Adrenal gland (tissue), 19 donors: Measurements from ENCODE around the gene GLI1. TPM values are rescaled to one million over a fixed set of nuclear protein-coding genes. Genes with fewer than 3 reads are reported as not detected.
"Not testable (repeated sequence)": the region's sequence is repeated elsewhere in the genome, so short reads cannot be mapped to it uniquely, and the experiment has no call there.

Source experiments
- DNase-seq, 7 donors: peaks; one replicate each; pipeline ENCODE4 v3.0.0-alpha.2; 2019 to 2020
- H3K27ac ChIP-seq, 5 donors: fragments of 200-600 bp; sonication (generic) in 4 of 5; 1 replicate in 3 of 5; 2 replicates in 2 of 5; pipeline versions ENCODE4 v1.5.1 to v1.8.0; 2016 to 2020; ENCODE audit warnings: mild to moderate bottlenecking in 1 of 5
- H3K27me3 ChIP-seq: fragments of 200-600 bp; 2 replicates; pipeline ENCODE4 v1.8.0; 2021
- H3K36me3 ChIP-seq, 2 donors: fragments of 200-600 bp; replicated peaks in 1 of 2; 1 replicate in 1 of 2; 2 replicates in 1 of 2; pipeline versions ENCODE4 v1.5.1 to v1.8.0; 2018 to 2022
- H3K4me1 ChIP-seq, 2 donors: fragments of 200-600 bp; replicated peaks in 1 of 2; 1 replicate in 1 of 2; 2 replicates in 1 of 2; pipeline versions ENCODE4 v1.5.1 to v1.8.0; 2018 to 2021
- H3K4me3 ChIP-seq, 4 donors: fragments of 200-600 bp; sonication (generic) in 3 of 4; one replicate each; pipeline ENCODE4 v1.5.1; 2016 to 2018
- H3K9me3 ChIP-seq, 3 donors: fragments of 200-600 bp; sonication (generic) in 1 of 3; replicated peaks in 1 of 3; 1 replicate in 2 of 3; 2 replicates in 1 of 3; pipeline versions ENCODE4 v1.5.1 to v1.8.0; 2016 to 2021
- CTCF ChIP-seq, 6 experiments: fragments of 450-650 bp in 4 of 6; fragments of 200-600 bp in 2 of 6; sonication (generic) in 1 of 6; IDR thresholded peaks; 1 replicate in 5 of 6; 2 replicates in 1 of 6; pipeline versions ENCODE4 v1.5.1 to v1.8.0; 2016 to 2021; ENCODE audit warnings: antibody characterized with exemption in 6 of 6, mild to moderate bottlenecking in 2 of 6, moderate library complexity in 1 of 6
- POLR2A ChIP-seq, 2 donors: fragments of 450-650 bp; IDR thresholded peaks; one replicate each; pipeline ENCODE4 v1.6.1; 2017; ENCODE audit warnings: antibody characterized with exemption in 2 of 2, mild to moderate bottlenecking in 2 of 2, moderate library complexity in 1 of 2
- WGBS, 4 donors: extraction: QIAGEN DNeasy Blood & Tissue Kit in 2 of 4; methylation state at CpG; one replicate each; pipeline versions ENCODE4 v1.1.5 to v1.1.7; 2013 to 2017; 5-methylcytosine and 5-hydroxymethylcytosine counted together
- intact Hi-C, 2 donors: fragments of 100-400 bp; cut with DNase I; formaldehyde crosslinking; loops; one replicate each; pipeline versions ENCODE4 v1.14.1 to v1.15.0; 2022 to 2023
- long read RNA-seq, 10 donors: library from polyadenylated mRNA in 3 of 10; unstranded in 2 of 10; stranded (forward) in 1 of 10; transcript quantifications; one replicate each; pipeline ENCODE4 v2.0.0 and lab custom pipeline, GENCODE V29; 2021 to 2026
- polyA plus RNA-seq, 3 donors: library from polyadenylated mRNA; stranded (reverse); fragments of 200-250 nt in 2 of 3; fragments of 350-450 nt in 1 of 3; fragmentation: Illumina TruSeq in 1 of 3; extraction: RNeasy Lipid Tissue Mini Kit (QIAGEN cat#74804) in 1 of 3; gene quantifications; one replicate each; pipeline ENCODE4 v1.2.3, GENCODE V29; 2013 to 2014
- total RNA-seq, 9 donors: library from RNA; depleted of rRNA in 4 of 9; stranded (reverse); fragments of >200 nt in 4 of 9; fragments of 120-200 nt in 1 of 9; fragmentation: NEBNext Ultra II Directional in 1 of 9; extraction: Animal tissue kit (Norgen Biotek cat#: 25700) in 1 of 9; gene quantifications; one replicate each; pipeline versions ENCODE4 v1.1.0 to v1.2.4, GENCODE V29; 2013 to 2023
- donor health status: healthy with polysubstance abuse.
- donor health status: Bipolar disorder and iron deficiency.
- donor health status: DM: yes; HTN: yes; CAD: no.
- donor health status: DM: no; HTN: no; CAD: no.
- donor health status: DM: no; HTN: no; CAD: no.
- donor health status: DM: yes; HTN: yes; CAD: no.

GLI1 gene
- total RNA-seq (1 to 10 TPM in 5 of 9 donors, under 1 TPM in 4; 0.30 to 2.8 (median 1.0) TPM), polyA plus RNA-seq (1 to 10 TPM in 2 of 3 donors, under 1 TPM in 1; 0.44 to 7.2 (median 4.4) TPM)
- long read RNA-seq, donor 1 = 0 reads
- long read RNA-seq, donor 2 = 0 reads
- long read RNA-seq, donor 3 = 0 reads
- long read RNA-seq, donor 4 = 0 reads
- long read RNA-seq, donor 5, partial matches to known transcripts = 1 of 1 reads
- long read RNA-seq, donor 5, other reads (novel, unspliced or antisense) = 0 of 1 reads
- long read RNA-seq, donor 6 = 0 reads
- long read RNA-seq, donor 7 = 0 reads
- long read RNA-seq, donor 8 = 0 reads
- long read RNA-seq, donor 9 = 0 reads
- long read RNA-seq, donor 10 = 0 reads

GRCh38 chr12:57459750-57460467 is at the start of gene GLI1:
TSS of gene GLI1 (plus strand) at chr12:57459785. CDS start at chr12:57463692, 3,907 bp downstream.
- Histone ChIP-seq H3K4me3 (peak within 1 kb of the TSS; percentile 55 to 90 (median 68)), H3K27me3 (no peaks in the 10 kb centered on the region), H3K9me3 (no peaks in the 10 kb centered on the region), H3K36me3 (no peaks in the 10 kb centered on the region), H3K4me1 (peaks cover 16 to 29% of the 10 kb centered on the region in 2 donors), H3K27ac (peak within 1 kb of the TSS; percentile 31 to 84 (median 51))
- peak in 1 of 7 donors; percentile 66 for DNase-seq
- 1% methylated on average over 22 to 35 of the region's 36 CpGs for WGBS, 4 donors
- TF ChIP-seq CTCF (IDR thresholded peaks at IDR 0.05) (no peak), POLR2A (IDR thresholded peaks at IDR 0.05) (no peak)
- intact Hi-C loops = no loop called here

- Histone ChIP-seq H3K4me3 (no peak overlapping the region), H3K36me3 (no peaks in the 10 kb centered on the region), H3K4me1 (peaks cover 0 to 9% of the 10 kb centered on the region in 2 donors), H3K27me3 (no peaks in the 10 kb centered on the region), H3K27ac (no peak overlapping the region), H3K9me3 (no peaks in the 10 kb centered on the region)
- 95 to 99% (median 98%) methylated on average over 4 of the region's 4 CpGs for WGBS, 4 donors
- intact Hi-C loops = no loop called here
- TF ChIP-seq CTCF (IDR thresholded peaks at IDR 0.05) (no peak), POLR2A (IDR thresholded peaks at IDR 0.05) (no peak)
- no peak for DNase-seq
Observed at GRCh38 chr12:57410534-57410933, 49.1 kb upstream of the GLI1 start.

- H3K36me3 ChIP-seq, intact Hi-C loops, H3K27me3 ChIP-seq, H3K27ac ChIP-seq, DNase-seq, H3K4me3 ChIP-seq, H3K9me3 ChIP-seq: not testable (repeated sequence)
- peaks cover 6 to 38% of the 10 kb centered on the region in 2 donors for H3K4me1 ChIP-seq
- 86 to 93% (median 89%) methylated on average over 6 of the region's 6 CpGs for WGBS, 4 donors
Observed at GRCh38 chr12:57414160-57414559, 45.4 kb upstream of the GLI1 start.

GRCh38 chr12:57415088-57415487 is 44.5 kb upstream of the GLI1 start:
- Histone ChIP-seq H3K27me3 (no peaks in the 10 kb centered on the region), H3K9me3 (no peaks in the 10 kb centered on the region), H3K27ac (no peak overlapping the region), H3K4me1 (peaks cover 6 to 38% of the 10 kb centered on the region in 2 donors), H3K4me3 (no peak overlapping the region), H3K36me3 (no peaks in the 10 kb centered on the region)
- WGBS, 4 donors = 83 to 88% (median 85%) methylated on average over 2 of the region's 2 CpGs
- intact Hi-C loops = no loop called here
- no peak for DNase-seq
- no peak for TF ChIP-seq POLR2A (IDR thresholded peaks at IDR 0.05)
- no peak for TF ChIP-seq CTCF (IDR thresholded peaks at IDR 0.05)
